Measurements from ENCODE around the gene RTP3. TPM values are rescaled to one million over a fixed set of nuclear protein-coding genes. Genes with fewer than 3 reads are reported as not detected.

RTP3 gene
- total and polyA plus RNA-seq, 4 donors, result not detected

DNA sequence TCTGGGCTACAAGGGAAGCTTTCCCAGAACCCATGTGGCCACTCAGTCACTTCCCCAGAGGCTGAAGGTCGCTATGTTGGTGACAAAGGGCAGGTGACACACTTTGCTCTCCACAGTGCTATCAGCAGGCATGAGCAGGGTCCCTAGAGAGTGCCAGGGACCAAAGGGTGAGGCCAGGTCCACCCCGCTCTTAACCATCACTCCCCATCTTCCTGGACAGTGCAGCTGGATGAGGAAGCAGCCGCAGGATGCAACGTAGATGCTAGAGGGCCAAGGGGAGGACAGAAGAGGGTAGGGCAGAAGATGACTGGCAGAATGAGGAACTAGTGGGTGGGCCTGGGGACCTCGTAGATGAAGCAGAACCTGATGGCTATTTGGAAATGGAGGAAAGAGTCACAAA is 19.4 kb upstream of the RTP3 start:
- no peak overlapping the region for H3K4me3 ChIP-seq
- TF ChIP-seq, protein P1, sequence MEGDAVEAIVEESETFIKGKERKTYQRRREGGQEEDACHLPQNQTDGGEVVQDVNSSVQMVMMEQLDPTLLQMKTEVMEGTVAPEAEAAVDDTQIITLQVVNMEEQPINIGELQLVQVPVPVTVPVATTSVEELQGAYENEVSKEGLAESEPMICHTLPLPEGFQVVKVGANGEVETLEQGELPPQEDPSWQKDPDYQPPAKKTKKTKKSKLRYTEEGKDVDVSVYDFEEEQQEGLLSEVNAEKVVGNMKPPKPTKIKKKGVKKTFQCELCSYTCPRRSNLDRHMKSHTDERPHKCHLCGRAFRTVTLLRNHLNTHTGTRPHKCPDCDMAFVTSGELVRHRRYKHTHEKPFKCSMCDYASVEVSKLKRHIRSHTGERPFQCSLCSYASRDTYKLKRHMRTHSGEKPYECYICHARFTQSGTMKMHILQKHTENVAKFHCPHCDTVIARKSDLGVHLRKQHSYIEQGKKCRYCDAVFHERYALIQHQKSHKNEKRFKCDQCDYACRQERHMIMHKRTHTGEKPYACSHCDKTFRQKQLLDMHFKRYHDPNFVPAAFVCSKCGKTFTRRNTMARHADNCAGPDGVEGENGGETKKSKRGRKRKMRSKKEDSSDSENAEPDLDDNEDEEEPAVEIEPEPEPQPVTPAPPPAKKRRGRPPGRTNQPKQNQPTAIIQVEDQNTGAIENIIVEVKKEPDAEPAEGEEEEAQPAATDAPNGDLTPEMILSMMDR (IDR thresholded peaks at IDR 0.05; ENCODE audit: control extremely low read depth, extremely low read depth), result no peak
- H3K27ac ChIP-seq (ENCODE audit: low read depth in 1 of 2, low read length in 1 of 2), result no peak overlapping the region
- H3K9me3 ChIP-seq (ENCODE audit: control insufficient read depth in 4 of 4, insufficient read depth in 3 of 4, low read length in 3 of 4), result peaks cover 0 to 3% (median 0%) of the 10 kb centered on the region in 4 donors
- H3K9ac ChIP-seq (ENCODE audit: insufficient read depth in 1 of 2, low read length in 2 of 2), result no peak overlapping the region
- no peaks in the 10 kb centered on the region for H3K27me3 ChIP-seq (ENCODE audit: control insufficient read depth in 3 of 3, insufficient read depth in 3 of 3, low read length in 2 of 3)
- H3K4me1 ChIP-seq (ENCODE audit: control insufficient read depth in 5 of 5, insufficient read depth in 5 of 5, low read length in 5 of 5), result no peaks in the 10 kb centered on the region
- 31 to 71% methylated on average over 5 of the region's 5 CpGs for WGBS, 2 donors
- DNase-seq, result no peak
- H3K36me3 ChIP-seq (ENCODE audit: control insufficient read depth in 4 of 4, insufficient read depth in 4 of 4, low read length in 4 of 4), result no peaks in the 10 kb centered on the region
- ATAC-seq (ENCODE audit: insufficient read depth, low FRiP score), result no peak

DNA sequence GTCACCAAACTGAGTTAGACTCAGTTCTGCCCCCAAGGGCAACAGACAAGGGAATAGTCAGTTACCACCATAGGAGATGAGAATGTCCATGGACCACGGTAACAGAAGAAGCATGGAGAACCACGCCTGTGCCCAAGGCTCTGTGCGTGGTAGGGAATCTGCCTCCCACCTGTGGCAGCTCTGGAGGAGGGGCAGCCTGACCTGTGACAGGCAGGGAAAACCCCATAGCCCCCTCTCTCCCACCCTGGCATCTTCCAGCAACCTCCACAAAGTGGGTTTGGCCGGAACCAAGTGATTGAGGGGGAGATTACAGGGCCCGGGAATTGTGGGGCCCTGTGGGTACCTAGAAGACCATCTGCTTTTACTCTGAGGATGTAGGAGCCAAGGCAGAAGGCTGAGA is 18.8 kb upstream of the RTP3 start:
- no peak for ATAC-seq (ENCODE audit: insufficient read depth, low FRiP score)
- no peaks in the 10 kb centered on the region for H3K4me1 ChIP-seq (ENCODE audit: control insufficient read depth in 5 of 5, insufficient read depth in 5 of 5, low read length in 5 of 5)
- no peaks in the 10 kb centered on the region for H3K36me3 ChIP-seq (ENCODE audit: control insufficient read depth in 4 of 4, insufficient read depth in 4 of 4, low read length in 4 of 4)
- no peak overlapping the region for H3K9ac ChIP-seq (ENCODE audit: insufficient read depth in 1 of 2, low read length in 2 of 2)
- DNase-seq, result no peak
- WGBS, 2 donors, result 95 to 96% methylated on average over 5 of the region's 5 CpGs
- TF ChIP-seq, protein P1 (IDR thresholded peaks at IDR 0.05; ENCODE audit: control extremely low read depth, extremely low read depth), result no peak
- H3K9me3 ChIP-seq (ENCODE audit: control insufficient read depth in 4 of 4, insufficient read depth in 3 of 4, low read length in 3 of 4), result peaks cover 0 to 3% (median 0%) of the 10 kb centered on the region in 4 donors
- no peak overlapping the region for H3K27ac ChIP-seq (ENCODE audit: low read depth in 1 of 2, low read length in 1 of 2)
- no peak overlapping the region for H3K4me3 ChIP-seq
- H3K27me3 ChIP-seq (ENCODE audit: control insufficient read depth in 3 of 3, insufficient read depth in 3 of 3, low read length in 2 of 3), result no peaks in the 10 kb centered on the region

DNA sequence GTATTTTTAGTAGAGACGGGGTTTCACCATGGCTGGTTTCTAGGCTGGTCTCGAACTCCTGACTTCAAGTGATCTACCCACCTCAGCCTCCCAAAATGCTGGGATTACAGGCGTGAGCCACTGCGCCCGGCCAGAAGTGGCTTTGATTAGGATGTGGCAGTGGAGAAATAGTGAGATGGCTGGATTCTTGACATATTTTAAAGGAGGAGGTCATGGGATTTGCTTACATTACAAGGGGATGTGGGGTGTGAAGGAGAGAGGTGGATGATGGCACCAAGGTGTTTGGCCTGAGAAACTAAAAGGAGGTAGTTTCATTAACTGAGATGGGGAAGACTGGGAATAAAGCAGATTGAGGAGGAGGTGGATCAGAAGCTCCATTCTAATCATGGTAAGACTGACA is 18.1 kb upstream of the RTP3 start:
- TF ChIP-seq, protein P1 (IDR thresholded peaks at IDR 0.05; ENCODE audit: control extremely low read depth, extremely low read depth), result no peak
- DNase-seq, result no peak
- H3K9ac ChIP-seq (ENCODE audit: insufficient read depth in 1 of 2, low read length in 2 of 2), result no peak overlapping the region
- no peak for ATAC-seq (ENCODE audit: insufficient read depth, low FRiP score)
- H3K27ac ChIP-seq (ENCODE audit: low read depth in 1 of 2, low read length in 1 of 2), result no peak overlapping the region
- H3K36me3 ChIP-seq (ENCODE audit: control insufficient read depth in 4 of 4, insufficient read depth in 4 of 4, low read length in 4 of 4), result no peaks in the 10 kb centered on the region
- no peaks in the 10 kb centered on the region for H3K4me1 ChIP-seq (ENCODE audit: control insufficient read depth in 5 of 5, insufficient read depth in 5 of 5, low read length in 5 of 5)
- no peak overlapping the region for H3K4me3 ChIP-seq
- WGBS, 2 donors, result 79 to 91% methylated on average over 5 of the region's 5 CpGs
- peaks cover 0 to 3% (median 0%) of the 10 kb centered on the region in 4 donors for H3K9me3 ChIP-seq (ENCODE audit: control insufficient read depth in 4 of 4, insufficient read depth in 3 of 4, low read length in 3 of 4)
- no peaks in the 10 kb centered on the region for H3K27me3 ChIP-seq (ENCODE audit: control insufficient read depth in 3 of 3, insufficient read depth in 3 of 3, low read length in 2 of 3)

DNA sequence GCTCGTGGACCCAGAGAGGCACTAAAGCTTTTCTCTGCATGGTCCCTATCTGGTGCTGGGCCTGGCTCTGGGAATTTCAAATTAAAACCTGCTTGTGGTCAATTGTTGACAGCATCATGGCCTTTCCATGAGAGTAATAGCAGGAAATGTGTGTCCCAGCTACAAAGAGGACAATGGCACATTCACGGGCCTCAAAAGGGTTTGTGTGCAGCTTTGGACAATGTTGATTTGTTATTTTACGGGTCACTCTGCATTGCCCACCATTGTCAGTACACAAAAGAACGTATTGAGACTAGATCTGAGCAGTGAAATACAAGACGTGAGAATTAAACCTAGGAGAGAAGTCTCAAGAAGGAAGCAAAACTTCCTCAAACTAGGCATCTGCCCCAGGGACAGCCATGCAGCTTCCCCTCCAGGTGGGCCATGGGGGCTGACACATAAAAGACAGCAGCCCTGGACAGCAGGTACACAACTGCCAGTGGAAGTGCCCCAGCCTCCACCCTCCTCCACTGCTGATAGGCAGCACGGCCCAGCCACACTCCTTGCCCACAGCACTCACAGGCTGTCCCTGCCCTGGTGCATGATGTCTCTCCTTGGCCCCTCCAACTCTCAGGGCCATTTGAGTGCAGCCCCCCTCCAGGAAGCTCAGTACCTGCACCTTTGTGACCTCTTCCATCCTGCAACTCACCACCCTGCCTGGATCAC is 17.1 kb upstream of the RTP3 start:
- DNase-seq (no peak), ATAC-seq (ENCODE audit: insufficient read depth, low FRiP score) (no peak)
- H3K36me3 ChIP-seq (ENCODE audit: control insufficient read depth in 4 of 4, insufficient read depth in 4 of 4, low read length in 4 of 4), result no peaks in the 10 kb centered on the region
- TF ChIP-seq, protein P1 (IDR thresholded peaks at IDR 0.05; ENCODE audit: control extremely low read depth, extremely low read depth), result no peak
- WGBS, 2 donors, result 80 to 86% methylated on average over 6 of the region's 6 CpGs
- no peaks in the 10 kb centered on the region for H3K9me3 ChIP-seq (ENCODE audit: control insufficient read depth in 4 of 4, insufficient read depth in 3 of 4, low read length in 3 of 4)
- no peak overlapping the region for H3K27ac ChIP-seq (ENCODE audit: low read depth in 1 of 2, low read length in 1 of 2)
- no peak overlapping the region for H3K9ac ChIP-seq (ENCODE audit: insufficient read depth in 1 of 2, low read length in 2 of 2)
- H3K4me1 ChIP-seq (ENCODE audit: control insufficient read depth in 5 of 5, insufficient read depth in 5 of 5, low read length in 5 of 5), result no peaks in the 10 kb centered on the region
- H3K4me3 ChIP-seq, result no peak overlapping the region
- H3K27me3 ChIP-seq (ENCODE audit: control insufficient read depth in 3 of 3, insufficient read depth in 3 of 3, low read length in 2 of 3), result no peaks in the 10 kb centered on the region
